MG63 (cell line): ENCODE data around the gene CEACAM7. TPM values are rescaled to one million over a fixed set of nuclear protein-coding genes. Genes with fewer than 3 reads are reported as not detected.
"Not testable (repeated sequence)": the region's sequence is repeated elsewhere in the genome, so short reads cannot be mapped to it uniquely, and the experiment has no call there.

Experiments used
- DNase-seq: peaks from one replicate; pipeline ENCODE4 v3.0.0-alpha.2; 2020
- H3K27me3 ChIP-seq: fragments of 250-450 bp; sonication (Bioruptor Pico); 2 replicates; pipeline ENCODE4 v1.5.1; 2020; ENCODE audit warnings: mild to moderate bottlenecking, moderate library complexity
- H3K36me3 ChIP-seq: fragments of 250-450 bp; sonication (Bioruptor Pico); 2 replicates; pipeline ENCODE4 v1.5.1; 2020; ENCODE audit warnings: mild to moderate bottlenecking, moderate library complexity
- H3K4me3 ChIP-seq: fragments of 250-450 bp; sonication (Bioruptor Pico); 2 replicates; pipeline ENCODE4 v1.5.1; 2020; ENCODE audit warnings: mild to moderate bottlenecking, moderate library complexity
- H3K9me3 ChIP-seq: fragments of 250-450 bp; sonication (Bioruptor Pico); 2 replicates; pipeline ENCODE4 v1.5.1; 2020; ENCODE audit warnings: mild to moderate bottlenecking, moderate library complexity
- total RNA-seq: library from RNA; depleted of rRNA; stranded (reverse); fragments of >200 nt; shearing (Covaris generic); gene quantifications from 2 replicates; pipeline ENCODE4 v1.2.3, GENCODE V29; 2014; ENCODE audit warnings: low replicate concordance; rRNA removed

CEACAM7 gene
- not detected in 2 replicates for total RNA-seq

DNA sequence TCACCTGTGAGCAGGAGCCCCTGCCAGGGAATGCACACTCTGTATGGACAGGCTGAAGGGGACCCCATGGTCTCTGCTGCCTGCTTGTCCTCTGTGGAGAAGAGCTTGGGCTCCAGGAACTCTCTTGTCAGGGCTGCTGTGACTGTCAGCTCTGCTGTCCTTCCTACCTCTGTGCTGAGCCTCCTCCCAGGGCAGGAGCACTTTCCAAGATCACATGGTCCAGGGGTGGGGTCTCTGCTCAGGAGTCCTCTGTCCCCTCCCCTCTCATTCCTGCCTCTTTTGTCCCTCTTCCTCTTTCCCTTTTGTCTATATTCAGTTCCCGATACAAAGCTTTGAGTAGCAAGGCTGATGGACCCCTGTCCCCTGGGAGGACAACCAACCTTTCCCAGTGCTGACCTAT is at the start of gene CEACAM7:
Gene CEACAM7, minus strand, starts transcription at position 173 of the 400 bp plus-strand sequence. Its CDS starts 105 bp downstream, at position 68.
- no peak for DNase-seq
- H3K27me3 ChIP-seq: peaks cover 13% of the 10 kb centered on the region
- H3K4me3 ChIP-seq: no peak within 1 kb of the TSS
- no peaks in the 10 kb centered on the region for H3K36me3 ChIP-seq
- H3K9me3 ChIP-seq: 0 out of 2 replicates have a peak, but pooled peaks cover 4% of the 10 kb centered on the region

DNA sequence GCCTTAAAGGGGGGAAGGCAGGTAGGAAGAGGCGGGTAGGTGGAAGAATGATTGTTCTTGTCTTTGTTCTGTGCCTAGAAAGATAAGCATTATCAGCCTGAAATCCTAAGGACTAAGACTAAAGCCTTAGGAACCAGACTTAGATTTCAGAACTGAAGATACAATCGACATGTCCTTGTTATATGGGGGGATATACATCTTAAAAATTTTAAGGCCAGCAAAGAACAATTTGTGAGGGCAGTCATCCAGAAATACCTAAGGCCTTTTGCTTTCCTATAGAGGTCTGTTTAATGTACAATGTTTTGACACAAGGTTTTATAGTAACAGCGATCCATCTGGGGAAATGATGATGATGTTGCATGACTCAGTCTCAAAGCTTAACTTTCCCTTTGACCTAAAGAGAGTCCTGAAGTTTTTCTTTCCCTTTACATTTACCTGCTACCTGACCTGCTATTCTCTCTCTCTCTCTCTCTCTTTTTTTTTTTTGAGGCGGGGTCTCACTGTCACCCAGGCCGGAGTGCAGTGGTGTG is 47.1 kb upstream of the CEACAM7 start:
- DNase-seq: no peak
- Histone ChIP-seq H3K9me3 (no peaks in the 10 kb centered on the region), H3K36me3 (no peaks in the 10 kb centered on the region), H3K27me3 (peaks cover 69% of the 10 kb centered on the region), H3K4me3 (no peak overlapping the region)

DNA sequence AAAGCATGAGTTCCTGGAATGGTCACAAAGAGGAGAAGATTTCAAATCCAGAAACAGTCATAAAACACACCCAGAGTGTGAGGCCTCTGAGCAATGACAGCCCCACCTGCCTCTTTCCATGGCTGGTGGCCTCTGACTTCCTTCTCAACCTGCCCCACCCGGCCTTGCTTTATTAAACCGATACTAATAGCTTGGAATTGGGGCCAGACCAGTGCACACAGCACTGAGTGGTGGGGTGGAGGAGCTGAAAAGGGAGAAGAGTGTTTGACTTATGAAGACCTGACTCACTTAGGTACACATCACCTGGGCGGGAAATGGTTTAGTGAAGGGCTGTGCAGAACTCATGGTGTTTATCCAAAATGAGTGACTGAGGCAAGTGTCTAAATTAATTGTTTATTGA is 46.5 kb upstream of the CEACAM7 start:
- Histone ChIP-seq H3K9me3 (no peaks in the 10 kb centered on the region), H3K4me3 (no peak overlapping the region), H3K36me3 (no peaks in the 10 kb centered on the region), H3K27me3 (peaks cover 74% of the 10 kb centered on the region)
- DNase-seq: no peak

DNA sequence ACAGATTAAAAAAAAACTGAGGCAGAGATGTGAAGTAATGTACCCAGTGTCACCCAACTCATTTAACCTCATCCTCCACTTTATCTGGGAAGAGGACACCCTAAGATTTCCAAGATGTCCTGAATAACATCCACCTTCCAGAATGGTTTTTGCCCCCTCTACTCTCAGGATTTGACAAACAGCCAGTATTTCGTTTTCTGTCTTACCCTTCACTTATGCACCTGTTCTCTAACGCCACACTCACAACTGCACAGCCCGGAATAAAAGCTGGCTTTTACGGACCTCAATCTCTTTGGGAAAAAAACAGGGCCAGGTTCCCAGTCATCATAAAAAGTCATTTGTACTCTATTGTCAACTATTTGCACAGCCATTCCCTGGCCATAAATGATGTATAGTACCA is 46.1 kb upstream of the CEACAM7 start:
- Histone ChIP-seq H3K9me3 (no peaks in the 10 kb centered on the region), H3K36me3 (no peaks in the 10 kb centered on the region), H3K27me3 (peaks cover 74% of the 10 kb centered on the region), H3K4me3 (no peak overlapping the region)
- DNase-seq: no peak

DNA sequence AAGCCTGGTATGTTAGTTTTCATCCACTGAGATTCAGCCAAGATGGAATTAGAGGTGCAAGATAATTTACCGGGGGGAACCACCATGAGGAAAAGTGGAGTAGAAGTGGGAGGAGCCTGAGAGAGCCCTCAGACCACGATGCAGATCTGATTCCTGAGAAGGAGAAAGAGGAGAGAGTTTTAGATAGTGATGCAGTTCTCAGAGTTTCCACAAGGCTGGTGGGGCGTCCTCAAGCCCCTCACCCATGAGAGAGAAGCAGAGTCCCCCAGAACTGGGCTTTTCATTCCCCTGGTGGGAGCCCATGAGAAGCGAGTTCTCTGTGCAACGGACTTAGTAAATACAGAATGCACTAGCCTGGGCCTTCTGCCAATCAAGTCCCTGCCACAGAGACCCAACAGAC is 38.4 kb upstream of the CEACAM7 start:
- Histone ChIP-seq H3K9me3 (no peaks in the 10 kb centered on the region), H3K27me3 (peaks cover 63% of the 10 kb centered on the region), H3K4me3 (no peak overlapping the region), H3K36me3 (no peaks in the 10 kb centered on the region)
- no peak for DNase-seq

DNA sequence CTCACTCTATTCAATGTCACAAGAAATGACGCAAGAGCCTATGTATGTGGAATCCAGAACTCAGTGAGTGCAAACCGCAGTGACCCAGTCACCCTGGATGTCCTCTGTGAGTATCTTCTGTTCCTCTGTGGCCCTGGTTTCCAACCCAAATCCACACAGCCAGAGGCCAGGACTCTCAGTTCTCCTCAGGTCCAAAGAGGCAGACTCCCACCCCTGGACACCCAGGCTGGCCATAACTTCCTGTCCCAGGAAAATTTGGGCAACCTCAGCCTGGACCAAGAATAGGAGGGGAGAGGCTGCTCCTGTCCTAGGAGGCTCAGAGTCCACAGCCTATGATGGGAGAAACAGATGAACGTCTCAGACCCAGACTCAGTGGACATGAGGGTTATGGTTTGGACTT is 32.0 kb upstream of the CEACAM7 start:
- Histone ChIP-seq H3K9me3 (no peaks in the 10 kb centered on the region), H3K27me3 (peaks cover 42% of the 10 kb centered on the region), H3K4me3 (no peak overlapping the region), H3K36me3 (no peaks in the 10 kb centered on the region)
- DNase-seq: no peak

DNA sequence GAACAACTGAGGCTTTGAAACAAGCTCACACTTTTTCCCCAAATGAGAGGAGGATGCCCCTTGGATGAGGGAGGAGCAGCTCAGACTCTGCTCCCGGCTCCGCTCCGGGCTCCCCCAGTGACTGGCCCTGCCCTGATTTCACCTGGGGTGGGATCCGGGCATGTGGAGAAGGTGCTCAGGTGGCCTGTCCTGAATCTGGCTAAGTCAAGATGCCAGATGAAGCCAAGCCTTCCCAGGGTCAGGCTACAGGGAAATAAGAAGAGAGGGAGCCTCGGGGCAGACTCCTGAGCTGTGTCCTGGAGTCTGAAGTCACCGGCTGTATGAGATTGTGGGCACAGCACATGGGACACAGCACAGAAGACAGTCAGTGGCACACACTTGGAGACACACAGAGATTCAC is 30.7 kb upstream of the CEACAM7 start:
- H3K36me3 ChIP-seq: no peaks in the 10 kb centered on the region
- peaks cover 44% of the 10 kb centered on the region for H3K27me3 ChIP-seq
- no peak for DNase-seq
- no peaks in the 10 kb centered on the region for H3K9me3 ChIP-seq
- H3K4me3 ChIP-seq: no peak overlapping the region

DNA sequence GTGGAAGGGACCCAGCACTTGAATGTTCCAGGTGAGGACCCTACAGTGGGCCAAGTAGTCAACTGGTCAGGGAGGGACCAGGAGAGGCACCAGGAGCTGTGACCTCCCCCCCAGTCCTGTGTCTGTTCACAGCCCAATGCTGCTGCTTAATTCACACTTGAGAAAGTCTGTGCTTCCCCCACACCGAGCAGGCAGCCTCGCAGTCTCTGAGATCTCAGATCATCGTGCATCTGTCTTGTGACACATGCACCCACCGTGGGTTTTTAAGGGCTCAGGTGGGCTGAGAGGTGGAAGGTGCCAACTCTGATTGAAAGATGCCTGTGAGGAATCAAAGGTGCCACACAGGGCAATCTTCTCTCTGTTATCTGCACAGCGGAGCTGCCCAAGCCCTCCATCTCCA is 26.5 kb upstream of the CEACAM7 start:
- Histone ChIP-seq H3K9me3 (no peaks in the 10 kb centered on the region), H3K4me3 (no peak overlapping the region), H3K27me3 (peaks cover 46% of the 10 kb centered on the region), H3K36me3 (no peaks in the 10 kb centered on the region)
- no peak for DNase-seq

DNA sequence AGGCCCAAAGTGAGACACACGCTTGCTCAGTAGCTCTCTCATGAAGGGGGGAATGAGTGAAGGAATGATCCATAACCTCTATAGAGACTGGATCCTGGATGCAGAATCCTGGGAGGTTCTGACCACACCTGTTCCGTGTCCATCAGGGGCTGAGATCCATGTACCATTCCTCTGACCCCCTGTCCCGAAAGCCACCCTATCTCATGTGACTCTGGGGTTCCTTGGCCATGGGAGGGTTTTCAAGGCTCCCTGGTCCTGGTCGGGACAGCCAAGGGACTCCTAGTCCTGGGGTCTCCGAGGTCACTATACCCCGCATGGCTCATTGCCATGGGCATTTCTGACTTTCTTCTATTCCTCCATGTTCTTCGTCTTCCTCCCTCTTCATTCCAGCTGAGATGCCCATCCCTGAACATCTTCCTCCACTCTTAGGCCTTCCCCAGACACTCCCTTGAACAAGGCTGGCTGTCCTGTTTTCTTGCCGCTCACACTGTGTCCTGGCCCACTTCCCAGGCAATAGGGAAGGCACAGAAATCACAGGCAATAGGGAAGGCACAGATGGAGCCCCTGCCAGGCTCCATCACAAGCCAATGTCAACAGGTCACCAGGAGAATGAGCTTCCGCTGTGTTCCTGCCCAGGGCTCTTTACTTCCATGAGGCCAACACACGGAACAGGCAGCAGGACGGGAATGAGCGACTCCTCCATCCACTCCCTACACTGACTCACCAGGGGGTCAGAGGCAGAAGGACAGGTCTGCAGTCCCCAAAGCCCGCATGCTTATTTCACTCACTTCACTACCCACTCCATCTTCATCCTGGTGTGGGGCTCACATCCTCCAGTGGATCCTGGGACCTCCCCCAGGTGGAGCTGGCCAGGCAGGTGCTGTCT is 23.5 kb upstream of the CEACAM7 start:
- Histone ChIP-seq H3K4me3 (no peak overlapping the region), H3K9me3 (no peaks in the 10 kb centered on the region), H3K36me3 (no peaks in the 10 kb centered on the region), H3K27me3 (peaks cover 40% of the 10 kb centered on the region)
- no peak for DNase-seq

DNA sequence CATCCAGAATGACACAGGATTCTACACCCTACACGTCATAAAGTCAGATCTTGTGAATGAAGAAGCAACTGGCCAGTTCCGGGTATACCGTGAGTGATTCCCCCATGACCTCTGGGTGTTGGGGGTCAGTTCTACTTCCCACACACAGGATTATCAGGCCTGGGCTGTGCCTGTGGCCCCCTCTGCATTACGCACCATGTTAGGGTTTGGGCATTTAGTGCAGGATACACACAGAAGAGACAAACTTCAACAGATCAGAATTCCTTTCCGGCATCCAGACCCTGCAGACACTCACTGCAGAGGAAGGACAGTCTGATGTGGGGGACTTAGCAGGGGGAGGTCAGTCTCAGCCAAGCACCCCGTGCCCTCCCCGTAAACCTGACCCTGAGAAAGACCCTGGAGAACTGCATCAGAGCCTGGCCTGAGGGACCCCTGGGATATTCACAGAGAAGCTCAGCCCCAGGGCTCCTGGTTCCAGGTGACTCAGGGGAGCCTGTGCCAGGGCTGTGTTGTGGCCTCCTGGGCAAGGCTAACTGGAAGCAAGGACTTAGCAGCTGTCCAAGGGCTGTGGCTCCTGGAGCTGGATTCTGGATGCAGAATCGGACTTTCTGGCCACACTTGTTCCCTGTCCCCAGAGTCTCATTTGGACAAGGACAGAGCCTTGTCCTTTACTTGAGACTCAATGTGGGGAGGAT is 22.0 kb upstream of the CEACAM7 start:
- H3K27me3 ChIP-seq: peaks cover 44% of the 10 kb centered on the region
- no peak for DNase-seq
- no peaks in the 10 kb centered on the region for H3K9me3 ChIP-seq
- no peaks in the 10 kb centered on the region for H3K36me3 ChIP-seq
- no peak overlapping the region for H3K4me3 ChIP-seq

DNA sequence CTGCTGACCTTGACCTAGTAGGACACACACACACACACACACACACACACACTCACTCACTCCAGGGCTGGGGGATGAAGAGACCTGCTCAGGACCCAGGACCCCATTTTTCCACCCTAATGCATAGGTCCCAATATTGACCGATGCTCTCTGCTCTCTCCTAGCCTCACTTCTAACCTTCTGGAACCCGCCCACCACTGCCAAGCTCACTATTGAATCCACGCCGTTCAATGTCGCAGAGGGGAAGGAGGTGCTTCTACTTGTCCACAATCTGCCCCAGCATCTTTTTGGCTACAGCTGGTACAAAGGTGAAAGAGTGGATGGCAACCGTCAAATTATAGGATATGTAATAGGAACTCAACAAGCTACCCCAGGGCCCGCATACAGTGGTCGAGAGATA is 21.4 kb upstream of the CEACAM7 start:
- H3K4me3 ChIP-seq, H3K9me3 ChIP-seq, DNase-seq, H3K36me3 ChIP-seq: not testable (repeated sequence)
- peaks cover 43% of the 10 kb centered on the region for H3K27me3 ChIP-seq

DNA sequence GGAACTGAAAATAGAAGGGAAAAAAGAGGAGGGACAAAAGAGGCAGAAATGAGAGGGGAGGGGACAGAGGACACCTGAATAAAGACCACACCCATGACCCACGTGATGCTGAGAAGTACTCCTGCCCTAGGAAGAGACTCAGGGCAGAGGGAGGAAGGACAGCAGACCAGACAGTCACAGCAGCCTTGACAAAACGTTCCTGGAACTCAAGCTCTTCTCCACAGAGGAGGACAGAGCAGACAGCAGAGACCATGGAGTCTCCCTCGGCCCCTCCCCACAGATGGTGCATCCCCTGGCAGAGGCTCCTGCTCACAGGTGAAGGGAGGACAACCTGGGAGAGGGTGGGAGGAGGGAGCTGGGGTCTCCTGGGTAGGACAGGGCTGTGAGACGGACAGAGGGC is 20.4 kb upstream of the CEACAM7 start, which contains the start of gene CEACAM5:
Gene CEACAM5, plus strand, starts transcription at position 146 of the 400 bp plus-strand sequence. Its CDS starts 106 bp downstream, at position 252.
- no peaks in the 10 kb centered on the region for H3K36me3 ChIP-seq
- no peak for DNase-seq
- no peak within 1 kb of the TSS for H3K4me3 ChIP-seq
- H3K27me3 ChIP-seq: peaks cover 33% of the 10 kb centered on the region
- H3K9me3 ChIP-seq: no peaks in the 10 kb centered on the region

DNA sequence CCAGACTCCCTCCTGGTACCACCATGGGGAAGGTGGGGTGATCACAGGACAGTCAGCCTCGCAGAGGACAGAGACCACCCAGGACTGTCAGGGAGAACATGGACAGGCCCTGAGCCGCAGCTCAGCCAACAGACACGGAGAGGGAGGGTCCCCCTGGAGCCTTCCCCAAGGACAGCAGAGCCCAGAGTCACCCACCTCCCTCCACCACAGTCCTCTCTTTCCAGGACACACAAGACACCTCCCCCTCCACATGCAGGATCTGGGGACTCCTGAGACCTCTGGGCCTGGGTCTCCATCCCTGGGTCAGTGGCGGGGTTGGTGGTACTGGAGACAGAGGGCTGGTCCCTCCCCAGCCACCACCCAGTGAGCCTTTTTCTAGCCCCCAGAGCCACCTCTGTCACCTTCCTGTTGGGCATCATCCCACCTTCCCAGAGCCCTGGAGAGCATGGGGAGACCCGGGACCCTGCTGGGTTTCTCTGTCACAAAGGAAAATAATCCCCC is 19.9 kb upstream of the CEACAM7 start:
- Histone ChIP-seq H3K27me3 (peaks cover 28% of the 10 kb centered on the region), H3K4me3 (no peak overlapping the region), H3K36me3 (no peaks in the 10 kb centered on the region), H3K9me3 (no peaks in the 10 kb centered on the region)
- DNase-seq: no peak

DNA sequence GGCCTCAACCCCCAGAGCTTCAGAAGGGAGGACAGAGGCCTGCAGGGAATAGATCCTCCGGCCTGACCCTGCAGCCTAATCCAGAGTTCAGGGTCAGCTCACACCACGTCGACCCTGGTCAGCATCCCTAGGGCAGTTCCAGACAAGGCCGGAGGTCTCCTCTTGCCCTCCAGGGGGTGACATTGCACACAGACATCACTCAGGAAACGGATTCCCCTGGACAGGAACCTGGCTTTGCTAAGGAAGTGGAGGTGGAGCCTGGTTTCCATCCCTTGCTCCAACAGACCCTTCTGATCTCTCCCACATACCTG is 19.4 kb upstream of the CEACAM7 start:
- Histone ChIP-seq H3K4me3 (no peak overlapping the region), H3K9me3 (no peaks in the 10 kb centered on the region), H3K27me3 (peaks cover 25% of the 10 kb centered on the region), H3K36me3 (no peaks in the 10 kb centered on the region)
- no peak for DNase-seq

DNA sequence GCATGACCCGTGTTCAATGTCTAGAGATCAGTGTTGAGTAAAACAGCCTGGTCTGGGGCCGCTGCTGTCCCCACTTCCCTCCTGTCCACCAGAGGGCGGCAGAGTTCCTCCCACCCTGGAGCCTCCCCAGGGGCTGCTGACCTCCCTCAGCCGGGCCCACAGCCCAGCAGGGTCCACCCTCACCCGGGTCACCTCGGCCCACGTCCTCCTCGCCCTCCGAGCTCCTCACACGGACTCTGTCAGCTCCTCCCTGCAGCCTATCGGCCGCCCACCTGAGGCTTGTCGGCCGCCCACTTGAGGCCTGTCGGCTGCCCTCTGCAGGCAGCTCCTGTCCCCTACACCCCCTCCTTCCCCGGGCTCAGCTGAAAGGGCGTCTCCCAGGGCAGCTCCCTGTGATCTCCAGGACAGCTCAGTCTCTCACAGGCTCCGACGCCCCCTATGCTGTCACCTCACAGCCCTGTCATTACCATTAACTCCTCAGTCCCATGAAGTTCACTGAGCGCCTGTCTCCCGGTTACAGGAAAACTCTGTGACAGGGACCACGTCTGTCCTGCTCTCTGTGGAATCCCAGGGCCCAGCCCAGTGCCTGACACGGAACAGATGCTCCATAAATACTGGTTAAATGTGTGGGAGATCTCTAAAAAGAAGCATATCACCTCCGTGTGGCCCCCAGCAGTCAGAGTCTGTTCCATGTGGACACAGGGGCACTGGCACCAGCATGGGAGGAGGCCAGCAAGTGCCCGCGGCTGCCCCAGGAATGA is 18.9 kb upstream of the CEACAM7 start:
- no peaks in the 10 kb centered on the region for H3K36me3 ChIP-seq
- DNase-seq: peak; percentile 40
- H3K27me3 ChIP-seq: peaks cover 21% of the 10 kb centered on the region
- no peaks in the 10 kb centered on the region for H3K9me3 ChIP-seq
- H3K4me3 ChIP-seq: no peak overlapping the region

DNA sequence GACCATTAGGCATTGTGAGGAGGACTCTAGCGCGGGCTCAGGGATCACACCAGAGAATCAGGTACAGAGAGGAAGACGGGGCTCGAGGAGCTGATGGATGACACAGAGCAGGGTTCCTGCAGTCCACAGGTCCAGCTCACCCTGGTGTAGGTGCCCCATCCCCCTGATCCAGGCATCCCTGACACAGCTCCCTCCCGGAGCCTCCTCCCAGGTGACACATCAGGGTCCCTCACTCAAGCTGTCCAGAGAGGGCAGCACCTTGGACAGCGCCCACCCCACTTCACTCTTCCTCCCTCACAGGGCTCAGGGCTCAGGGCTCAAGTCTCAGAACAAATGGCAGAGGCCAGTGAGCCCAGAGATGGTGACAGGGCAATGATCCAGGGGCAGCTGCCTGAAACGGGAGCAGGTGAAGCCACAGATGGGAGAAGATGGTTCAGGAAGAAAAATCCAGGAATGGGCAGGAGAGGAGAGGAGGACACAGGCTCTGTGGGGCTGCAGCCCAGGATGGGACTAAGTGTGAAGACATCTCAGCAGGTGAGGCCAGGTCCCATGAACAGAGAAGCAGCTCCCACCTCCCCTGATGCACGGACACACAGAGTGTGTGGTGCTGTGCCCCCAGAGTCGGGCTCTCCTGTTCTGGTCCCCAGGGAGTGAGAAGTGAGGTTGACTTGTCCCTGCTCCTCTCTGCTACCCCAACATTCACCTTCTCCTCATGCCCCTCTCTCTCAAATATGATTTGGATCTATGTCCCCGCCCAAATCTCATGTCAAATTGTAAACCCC is 17.5 kb upstream of the CEACAM7 start:
- DNase-seq: no peak
- Histone ChIP-seq H3K4me3 (no peak overlapping the region), H3K27me3 (peaks cover 12% of the 10 kb centered on the region), H3K9me3 (no peaks in the 10 kb centered on the region), H3K36me3 (no peaks in the 10 kb centered on the region)
